NCI-H1436 (cell line): ENCODE results near the gene FRMD5.
A peak's percentile ranks its signal among the peaks of the same experiment; 100 is the strongest.
"Not testable (repeated sequence)": the region's sequence is repeated elsewhere in the genome, so short reads cannot be mapped to it uniquely, and the experiment has no call there.

Experiments
- DNase-seq: peaks from one replicate; lab custom pipeline; 2025; lab: John Stamatoyannopoulos, UW

FRMD5 gene

DNA sequence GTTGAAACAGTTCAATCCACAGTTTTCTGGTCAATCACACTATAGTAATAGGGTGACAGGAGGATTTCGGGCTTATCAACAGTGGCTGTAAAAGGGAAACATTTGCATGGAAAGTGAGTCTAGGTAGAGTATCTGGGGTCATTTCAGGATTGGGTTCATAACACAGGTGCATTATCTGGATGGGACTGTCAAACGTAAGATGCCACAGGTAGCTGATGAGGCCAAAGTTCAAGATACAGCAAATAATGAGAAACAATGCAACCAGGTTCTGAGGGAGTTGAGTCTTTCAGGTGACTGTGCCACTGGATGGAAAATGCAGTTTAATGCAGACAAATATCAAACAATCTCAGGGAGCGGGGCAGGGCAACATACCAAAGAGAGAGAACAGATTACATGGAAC, 306.0 kb downstream of the FRMD5 start:
- DNase-seq: no peak

DNA sequence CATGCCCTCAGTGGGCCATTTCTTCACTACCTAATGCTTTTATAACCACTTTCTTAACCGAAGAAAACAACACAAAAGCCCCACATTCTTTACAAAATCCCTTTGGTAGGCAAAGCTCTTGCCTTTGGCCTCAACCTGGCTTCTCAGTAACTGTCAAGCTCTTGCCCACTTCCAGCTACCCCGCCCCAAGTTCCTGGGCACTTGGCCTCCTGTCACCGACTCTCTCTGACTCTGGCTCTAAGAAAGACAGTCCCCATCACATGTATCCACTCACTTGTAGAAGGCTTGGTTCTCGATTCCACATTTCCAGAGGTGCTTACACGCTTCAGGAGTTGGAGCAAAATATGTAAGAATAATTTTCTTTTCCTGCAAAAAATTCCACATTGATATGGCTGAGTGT, 307.2 kb downstream of the FRMD5 start:
- no peak for DNase-seq

GRCh38 chr15:43886558-43886957, 308.5 kb downstream of the FRMD5 start:
- no peak for DNase-seq

GRCh38 chr15:43883571-43883970, 311.5 kb downstream of the FRMD5 start:
- DNase-seq: no peak

DNA sequence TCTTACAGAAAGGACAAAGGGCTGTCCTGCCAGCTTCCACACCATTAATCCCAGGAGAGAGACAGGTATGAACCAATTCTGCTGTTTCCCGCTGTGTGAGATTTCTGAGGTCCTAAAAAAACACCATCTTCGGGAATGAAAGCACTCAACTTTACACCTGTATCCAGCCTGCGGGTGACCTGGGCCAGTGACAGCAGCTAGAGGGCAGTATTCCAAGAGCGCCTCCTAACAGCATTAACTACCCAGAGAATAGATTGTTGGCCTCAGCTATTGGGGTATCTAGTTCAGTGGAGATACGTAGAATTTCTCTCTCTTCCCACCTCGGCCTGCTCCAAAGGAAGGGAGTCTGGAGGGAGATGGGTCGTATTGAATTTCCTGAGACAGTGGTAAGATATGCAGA, 313.1 kb downstream of the FRMD5 start:
- DNase-seq: no peak

- no peak for DNase-seq
Measured at GRCh38 chr15:43881245-43881644, 313.8 kb downstream of the FRMD5 start.

DNA sequence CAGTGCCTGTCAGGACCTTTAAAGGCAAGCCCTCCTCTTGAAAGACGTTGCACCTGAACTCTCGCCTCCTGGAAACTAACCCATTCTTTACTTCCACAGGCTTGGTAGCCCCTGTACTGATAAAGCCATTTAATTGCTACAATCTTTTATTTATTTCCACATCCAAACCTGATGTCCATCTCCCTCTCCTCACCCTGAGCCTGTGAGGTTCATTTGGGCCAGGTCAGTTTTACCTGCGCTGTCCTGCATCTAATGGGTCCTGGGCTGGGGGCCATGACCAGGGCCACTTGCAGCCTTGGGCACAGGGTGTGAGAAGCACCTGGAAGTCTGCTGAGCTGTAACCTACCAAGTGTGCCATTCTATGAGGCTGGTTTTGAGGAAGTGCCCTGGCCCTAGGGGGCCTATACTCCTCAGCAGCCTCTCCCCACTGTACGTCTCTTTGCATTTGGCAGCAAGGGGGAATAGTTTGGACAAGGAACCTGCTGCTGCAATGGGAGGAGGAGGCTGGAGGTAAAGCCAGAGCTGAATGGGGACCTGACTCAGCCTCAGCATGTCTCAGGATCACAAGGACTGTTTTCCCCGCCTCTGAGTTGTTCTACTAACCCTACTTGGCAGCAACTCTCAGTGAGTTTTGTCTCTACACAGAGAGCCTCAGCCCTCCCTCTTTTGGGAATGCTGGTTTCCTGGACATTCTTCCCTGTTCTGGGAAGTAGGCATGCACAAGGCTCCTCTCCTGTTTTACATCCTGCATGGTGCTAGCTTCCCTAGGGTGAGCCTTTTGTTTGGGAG, 314.5 kb downstream of the FRMD5 start:
- no peak for DNase-seq

GRCh38 chr15:43879386-43880355, 315.4 kb downstream of the FRMD5 start:
- no peak for DNase-seq

GRCh38 chr15:43878446-43878845, 316.6 kb downstream of the FRMD5 start:
- no peak for DNase-seq

- no peak for DNase-seq
Measured at GRCh38 chr15:43877371-43877770, 317.7 kb downstream of the FRMD5 start.

GRCh38 chr15:43876872-43877271, 318.2 kb downstream of the FRMD5 start:
- DNase-seq: no peak

- DNase-seq: no peak
Measured at GRCh38 chr15:43873651-43874050, 321.4 kb downstream of the FRMD5 start.

DNA sequence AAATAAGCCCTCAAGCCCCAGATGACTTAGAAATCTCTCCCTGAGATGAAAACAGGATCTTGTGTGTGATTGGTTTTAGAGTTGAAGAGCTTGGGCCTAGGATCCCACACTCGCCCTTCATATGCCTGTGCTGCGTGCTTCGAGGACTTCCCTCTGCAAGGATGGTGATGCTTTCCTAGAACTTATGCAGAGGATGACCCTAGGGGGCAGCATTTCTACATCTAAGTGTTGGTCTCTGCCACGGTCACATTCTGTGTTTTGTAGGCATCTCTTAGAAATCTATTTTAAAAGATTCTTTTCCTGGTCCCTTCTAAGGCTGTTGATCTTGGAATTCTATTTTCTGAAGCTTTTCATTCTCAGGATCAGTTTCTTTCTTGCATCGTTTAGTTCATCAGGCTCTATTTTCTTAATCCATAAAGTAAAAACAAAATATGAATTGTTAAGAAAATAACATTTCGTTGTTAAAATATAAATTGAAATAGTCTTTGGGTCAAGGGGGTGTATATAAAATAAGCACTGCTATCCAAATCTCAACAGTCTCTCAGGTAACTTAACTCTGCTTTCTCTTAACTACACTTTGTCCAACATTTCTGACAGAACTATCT, 322.6 kb downstream of the FRMD5 start:
- DNase-seq: peak; percentile 42

- no peak for DNase-seq
Measured at GRCh38 chr15:43871835-43872234, 323.2 kb downstream of the FRMD5 start.

GRCh38 chr15:43868406-43868805, 326.7 kb downstream of the FRMD5 start:
- peak; percentile 79 for DNase-seq

- DNase-seq: no peak
Measured at GRCh38 chr15:43867096-43867495, 328.0 kb downstream of the FRMD5 start.

GRCh38 chr15:43866636-43867035, 328.4 kb downstream of the FRMD5 start:
- not testable (repeated sequence) for DNase-seq

DNA sequence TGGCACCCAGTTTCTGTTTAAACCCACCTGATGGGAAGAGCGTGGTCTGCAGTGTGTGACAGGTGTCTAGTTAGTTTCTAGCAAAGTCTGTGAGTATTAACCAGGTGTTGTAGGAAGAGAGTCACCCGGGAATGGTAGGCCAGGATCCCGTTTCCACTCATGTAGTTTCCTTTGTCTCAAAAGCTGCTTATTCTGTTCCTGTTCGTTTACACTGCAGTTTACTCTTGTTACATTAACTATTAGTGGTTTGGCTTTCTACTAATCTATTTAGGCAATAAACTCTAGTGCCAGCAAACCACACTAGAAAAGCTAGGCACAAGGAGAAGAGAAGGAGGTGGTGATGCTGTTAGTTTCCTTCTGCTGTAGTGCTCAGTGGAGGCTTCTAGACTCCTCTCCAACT, 335.5 kb downstream of the FRMD5 start:
- DNase-seq: no peak

DNA sequence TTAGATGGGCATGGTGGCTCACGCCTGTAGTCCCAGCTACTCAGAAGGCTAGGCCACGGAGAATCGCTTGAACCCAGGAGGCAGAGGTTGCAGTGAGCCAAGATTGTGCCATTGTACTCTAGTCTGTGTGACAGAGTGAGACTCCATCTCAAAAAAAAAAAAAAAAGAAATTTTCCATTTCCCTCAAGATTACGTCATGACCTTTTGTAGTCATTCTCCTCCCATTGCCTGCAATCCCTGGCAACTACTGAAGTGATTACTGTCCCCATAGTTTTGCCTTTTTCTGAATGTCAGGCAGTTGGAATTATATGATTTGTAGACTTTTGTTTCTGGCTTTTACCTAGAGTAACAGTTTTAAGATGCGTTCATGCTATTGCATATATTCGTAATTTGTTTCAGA, 340.3 kb downstream of the FRMD5 start:
- no peak for DNase-seq

- DNase-seq: no peak
Measured at GRCh38 chr15:43852607-43853006, 342.5 kb downstream of the FRMD5 start.

DNA sequence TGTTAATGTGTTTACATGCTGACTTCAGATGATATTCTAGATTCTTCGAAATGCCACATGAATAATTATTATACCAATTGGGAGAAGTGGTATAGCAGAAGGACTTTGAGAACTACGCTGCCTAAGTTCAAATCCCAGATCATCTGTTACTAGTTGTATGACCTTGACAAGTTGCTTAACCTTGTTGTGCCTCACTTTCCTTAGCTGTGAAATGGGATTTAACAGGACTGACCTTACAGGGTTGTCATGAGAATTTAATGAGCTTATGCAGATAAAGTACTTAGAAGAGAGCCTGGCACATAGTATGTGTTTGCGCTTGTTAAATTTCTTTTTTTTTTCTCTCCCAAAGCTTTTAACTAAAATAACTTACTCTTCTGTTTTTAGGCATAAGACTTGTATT, 343.8 kb downstream of the FRMD5 start:
- no peak for DNase-seq

DNA sequence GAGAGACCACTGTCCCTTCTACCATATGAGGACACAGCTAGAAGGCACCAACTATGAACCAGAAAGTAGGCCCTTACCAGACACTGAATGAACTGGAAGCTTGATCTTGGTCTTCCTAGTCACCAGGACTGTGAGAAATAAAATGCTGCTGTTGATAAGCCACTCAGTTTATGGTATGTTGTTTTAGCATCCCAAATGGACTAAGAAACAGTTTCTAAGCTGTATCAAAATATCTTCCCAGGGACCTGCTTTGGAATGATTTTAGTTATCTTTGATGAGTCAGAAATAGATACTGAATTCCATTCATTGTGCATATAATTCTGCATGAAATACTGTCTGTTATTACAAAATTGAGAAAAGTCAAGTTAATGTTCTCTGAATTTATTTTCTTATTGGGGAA, 349.6 kb downstream of the FRMD5 start:
- DNase-seq: no peak

DNA sequence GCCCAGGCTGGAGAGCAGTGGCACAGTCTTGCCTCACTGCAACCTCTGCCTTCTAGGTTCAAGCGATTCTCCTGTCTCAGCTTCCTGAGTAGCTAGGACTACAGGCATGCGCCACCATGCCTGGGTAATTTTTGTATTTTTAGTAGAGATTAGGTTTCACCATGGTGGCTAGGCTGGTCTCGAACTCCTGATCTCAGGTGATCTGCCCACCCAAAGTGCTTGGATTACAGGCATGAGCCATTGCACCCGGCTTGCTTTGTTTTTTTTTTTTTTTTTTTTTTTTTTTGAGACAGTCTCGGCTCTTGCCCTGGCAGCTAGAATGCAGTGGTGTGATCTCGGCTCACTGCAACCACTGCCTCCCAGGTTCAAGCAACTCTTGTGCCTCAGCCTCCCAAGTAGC, 362.6 kb downstream of the FRMD5 start:
- DNase-seq: not testable (repeated sequence)
